ENCODE measurements around the gene MYMK. TPM values are rescaled to one million over a fixed set of nuclear protein-coding genes. Genes with fewer than 3 reads are reported as not detected.

The MYMK gene
- not detected in 2 replicates for total RNA-seq (2022)
- Bru-seq, nascent RNA = not detected
- BruChase-seq, experiment 1, labeled RNA remaining after a 6-hour chase = not detected
- not detected for BruChase-seq, experiment 2, labeled RNA remaining after a 2-hour chase
- long read RNA-seq = 0 reads

GRCh38 chr9:133524679-133525228 lies at the start of gene MYMK:
TSS of gene MYMK (minus strand) at chr9:133524959. CDS start at chr9:133524844, 115 bp downstream.
- intact Hi-C loops (cut with micrococcal nuclease; ENCODE audit: unreplicated experiment) = no loop called here
- H3K27me3 Mint-ChIP-seq (ENCODE audit: unreplicated experiment) = peaks cover 52% of the 10 kb centered on the region
- H3K27ac Mint-ChIP-seq (ENCODE audit: unreplicated experiment) = no peak within 1 kb of the TSS
- H3K9me3 Mint-ChIP-seq (ENCODE audit: low read depth, unreplicated experiment) = no peaks in the 10 kb centered on the region
- CTCF ChIA-PET = no interaction called here
- no peak for DNase-seq
- no peaks in the 10 kb centered on the region for H3K36me3 Mint-ChIP-seq (ENCODE audit: insufficient read depth, unreplicated experiment)
- no TSS peak for BruUV-seq (replicated peaks)
- no peak within 1 kb of the TSS for H3K4me3 Mint-ChIP-seq (ENCODE audit: low read depth, unreplicated experiment)
- peaks cover 10% of the 10 kb centered on the region for H3K4me1 Mint-ChIP-seq (ENCODE audit: low read depth, unreplicated experiment)
- TF ChIP-seq, protein P1, sequence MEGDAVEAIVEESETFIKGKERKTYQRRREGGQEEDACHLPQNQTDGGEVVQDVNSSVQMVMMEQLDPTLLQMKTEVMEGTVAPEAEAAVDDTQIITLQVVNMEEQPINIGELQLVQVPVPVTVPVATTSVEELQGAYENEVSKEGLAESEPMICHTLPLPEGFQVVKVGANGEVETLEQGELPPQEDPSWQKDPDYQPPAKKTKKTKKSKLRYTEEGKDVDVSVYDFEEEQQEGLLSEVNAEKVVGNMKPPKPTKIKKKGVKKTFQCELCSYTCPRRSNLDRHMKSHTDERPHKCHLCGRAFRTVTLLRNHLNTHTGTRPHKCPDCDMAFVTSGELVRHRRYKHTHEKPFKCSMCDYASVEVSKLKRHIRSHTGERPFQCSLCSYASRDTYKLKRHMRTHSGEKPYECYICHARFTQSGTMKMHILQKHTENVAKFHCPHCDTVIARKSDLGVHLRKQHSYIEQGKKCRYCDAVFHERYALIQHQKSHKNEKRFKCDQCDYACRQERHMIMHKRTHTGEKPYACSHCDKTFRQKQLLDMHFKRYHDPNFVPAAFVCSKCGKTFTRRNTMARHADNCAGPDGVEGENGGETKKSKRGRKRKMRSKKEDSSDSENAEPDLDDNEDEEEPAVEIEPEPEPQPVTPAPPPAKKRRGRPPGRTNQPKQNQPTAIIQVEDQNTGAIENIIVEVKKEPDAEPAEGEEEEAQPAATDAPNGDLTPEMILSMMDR (IDR thresholded peaks at IDR 0.05; ENCODE audit: unreplicated experiment) = no peak

GRCh38 chr9:133573791-133574515 lies 49.2 kb upstream of the MYMK start:
- H3K9me3 Mint-ChIP-seq (ENCODE audit: low read depth, unreplicated experiment) = no peaks in the 10 kb centered on the region
- CTCF ChIA-PET = interaction anchor here (0.6 kb wide), 1 partner anchor 94 kb away, joined by 3 read pairs; no protein-coding TSS in a partner anchor
- TF ChIP-seq, protein P1 (IDR thresholded peaks at IDR 0.05; ENCODE audit: unreplicated experiment) = no peak
- peaks cover 86% of the 10 kb centered on the region for H3K27me3 Mint-ChIP-seq (ENCODE audit: unreplicated experiment)
- no peak for DNase-seq
- H3K4me3 Mint-ChIP-seq (ENCODE audit: low read depth, unreplicated experiment) = no peak overlapping the region
- intact Hi-C loops (cut with micrococcal nuclease; ENCODE audit: unreplicated experiment) = no loop called here
- BruUV-seq (replicated peaks) = no TSS peak
- peaks cover 8% of the 10 kb centered on the region for H3K4me1 Mint-ChIP-seq (ENCODE audit: low read depth, unreplicated experiment)
- no peak overlapping the region for H3K27ac Mint-ChIP-seq (ENCODE audit: unreplicated experiment)
- no peaks in the 10 kb centered on the region for H3K36me3 Mint-ChIP-seq (ENCODE audit: insufficient read depth, unreplicated experiment)

- Mint-ChIP-seq H3K4me3 (ENCODE audit: low read depth, unreplicated experiment) (no peak overlapping the region), H3K36me3 (ENCODE audit: insufficient read depth, unreplicated experiment) (no peaks in the 10 kb centered on the region), H3K4me1 (ENCODE audit: low read depth, unreplicated experiment) (peaks cover 8% of the 10 kb centered on the region), H3K27ac (ENCODE audit: unreplicated experiment) (no peak overlapping the region), H3K9me3 (ENCODE audit: low read depth, unreplicated experiment) (no peaks in the 10 kb centered on the region), H3K27me3 (ENCODE audit: unreplicated experiment) (peaks cover 87% of the 10 kb centered on the region)
- intact Hi-C loops (cut with micrococcal nuclease; ENCODE audit: unreplicated experiment) = no loop called here
- BruUV-seq (replicated peaks) = no TSS peak
- DNase-seq = no peak
- TF ChIP-seq, protein P1 (IDR thresholded peaks at IDR 0.05; ENCODE audit: unreplicated experiment) = no peak
- CTCF ChIA-PET = no interaction called here
These were observed 48.1 kb upstream of the MYMK start for GRCh38 chr9:133572821-133573361.

DNA sequence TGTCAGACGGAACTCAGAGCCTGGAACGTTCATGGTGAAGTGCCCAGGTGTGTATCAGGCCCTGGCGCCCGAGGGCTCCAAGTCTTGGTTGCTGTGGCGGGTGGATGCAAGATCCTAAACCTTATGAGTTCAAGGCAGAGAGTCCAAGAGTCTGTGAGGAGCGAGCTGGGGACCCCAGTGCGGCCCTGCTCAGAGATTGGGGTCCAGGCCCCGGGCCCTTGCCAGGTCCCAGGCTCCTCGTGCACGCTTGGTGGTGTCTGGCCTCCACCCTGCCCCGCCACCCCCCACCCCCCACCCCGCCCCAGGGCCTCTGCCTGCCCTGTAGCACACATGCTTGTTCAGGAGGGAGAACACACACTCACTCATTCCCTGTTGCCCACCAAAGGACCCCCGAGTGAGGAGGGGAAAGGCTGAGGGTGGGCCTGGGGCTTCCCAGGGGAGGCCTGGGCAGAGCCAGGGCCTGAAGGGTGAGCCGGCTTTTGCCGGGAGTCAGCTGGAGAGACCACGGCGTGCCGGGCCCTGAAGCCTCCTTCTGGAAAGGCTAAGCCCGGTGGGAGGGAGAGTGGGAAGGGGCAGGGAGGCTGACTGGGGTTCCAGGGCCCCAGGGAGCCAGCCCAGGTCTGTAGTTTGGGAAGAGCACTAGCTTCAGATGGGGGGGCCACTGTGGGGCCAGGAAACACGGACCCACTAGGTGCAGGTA lies 47.3 kb upstream of the MYMK start:
- Mint-ChIP-seq H3K9me3 (ENCODE audit: low read depth, unreplicated experiment) (no peaks in the 10 kb centered on the region), H3K36me3 (ENCODE audit: insufficient read depth, unreplicated experiment) (no peaks in the 10 kb centered on the region), H3K4me1 (ENCODE audit: low read depth, unreplicated experiment) (peaks cover 8% of the 10 kb centered on the region), H3K27ac (ENCODE audit: unreplicated experiment) (no peak overlapping the region), H3K4me3 (ENCODE audit: low read depth, unreplicated experiment) (no peak overlapping the region), H3K27me3 (ENCODE audit: unreplicated experiment) (peaks cover 87% of the 10 kb centered on the region)
- no TSS peak for BruUV-seq (replicated peaks)
- intact Hi-C loops (cut with micrococcal nuclease; ENCODE audit: unreplicated experiment) = no loop called here
- CTCF ChIA-PET = no interaction called here
- TF ChIP-seq, protein P1 (IDR thresholded peaks at IDR 0.05; ENCODE audit: unreplicated experiment) = no peak
- DNase-seq = no peak

Data from Calu3 (cell line).